ENCODE measurements around the gene ZNF324B. TPM values are rescaled to one million over a fixed set of nuclear protein-coding genes. Genes with fewer than 3 reads are reported as not detected.
"Not testable (repeated sequence)": the region's sequence is repeated elsewhere in the genome, so short reads cannot be mapped to it uniquely, and the experiment has no call there.

The ZNF324B gene
- total RNA-seq, 3 donors from 2014 or later = 10.7 to 13.3 (median 11.3) TPM

- H3K27me3 Mint-ChIP-seq (ENCODE audit: low read depth) = no peaks in the 10 kb centered on the region
- ATAC-seq = peak; percentile 99 to 100
- H3K4me1 Mint-ChIP-seq (ENCODE audit: low read depth) = peaks cover 28% of the 10 kb centered on the region
- peak within 1 kb of the TSS; percentile 94 for H3K4me3 Mint-ChIP-seq
- H3K9me3 Mint-ChIP-seq = peaks cover 35% of the 10 kb centered on the region
- peak; percentile 90 for DNase-seq
- H3K36me3 Mint-ChIP-seq (ENCODE audit: insufficient read depth) = peaks cover 42% of the 10 kb centered on the region
Observed at GRCh38 chr19:58439576-58440554, 11.6 kb upstream of the ZNF324B start, which contains the start of gene ZNF132. TSS of gene ZNF132 (minus strand) at chr19:58440153. CDS start at chr19:58439821, 332 bp downstream.

- no peak for ATAC-seq
- Mint-ChIP-seq H3K36me3 (ENCODE audit: insufficient read depth) (peaks cover 36% of the 10 kb centered on the region), H3K4me3 (peak overlapping the region; percentile 94), H3K9me3 (peaks cover 29% of the 10 kb centered on the region), H3K4me1 (ENCODE audit: low read depth) (peaks cover 28% of the 10 kb centered on the region), H3K27me3 (ENCODE audit: low read depth) (no peaks in the 10 kb centered on the region)
- no peak for DNase-seq
Observed at GRCh38 chr19:58440556-58440955, 10.9 kb upstream of the ZNF324B start.

GRCh38 chr19:58442986-58443385 is 8.4 kb upstream of the ZNF324B start:
- not testable (repeated sequence) for DNase-seq, ATAC-seq, H3K4me3 Mint-ChIP-seq
- peaks cover 14% of the 10 kb centered on the region for H3K27me3 Mint-ChIP-seq (ENCODE audit: low read depth)
- H3K4me1 Mint-ChIP-seq (ENCODE audit: low read depth) = peaks cover 28% of the 10 kb centered on the region
- H3K36me3 Mint-ChIP-seq (ENCODE audit: insufficient read depth) = peaks cover 12% of the 10 kb centered on the region
- peaks cover 24% of the 10 kb centered on the region for H3K9me3 Mint-ChIP-seq

- Mint-ChIP-seq H3K9me3 (peaks cover 11% of the 10 kb centered on the region), H3K27me3 (ENCODE audit: low read depth) (peaks cover 22% of the 10 kb centered on the region), H3K4me1 (ENCODE audit: low read depth) (peaks cover 19% of the 10 kb centered on the region)
- not testable (repeated sequence) for H3K36me3 Mint-ChIP-seq (ENCODE audit: insufficient read depth); DNase-seq; ATAC-seq; H3K4me3 Mint-ChIP-seq
Observed at GRCh38 chr19:58448860-58449259, 2.6 kb upstream of the ZNF324B start.

- Mint-ChIP-seq H3K9me3 (peaks cover 11% of the 10 kb centered on the region), H3K27me3 (ENCODE audit: low read depth) (peaks cover 22% of the 10 kb centered on the region), H3K4me1 (ENCODE audit: low read depth) (peaks cover 19% of the 10 kb centered on the region)
- H3K36me3 Mint-ChIP-seq (ENCODE audit: insufficient read depth); DNase-seq; H3K4me3 Mint-ChIP-seq; ATAC-seq: not testable (repeated sequence)
Observed at GRCh38 chr19:58449980-58450379, 1.4 kb upstream of the ZNF324B start.

GRCh38 chr19:58450856-58451357 is 515 bp upstream of the ZNF324B start:
- Mint-ChIP-seq H3K9me3 (peaks cover 11% of the 10 kb centered on the region), H3K27me3 (ENCODE audit: low read depth) (peaks cover 22% of the 10 kb centered on the region), H3K36me3 (ENCODE audit: insufficient read depth) (peaks cover 6% of the 10 kb centered on the region), H3K4me3 (peak overlapping the region; percentile 84), H3K4me1 (ENCODE audit: low read depth) (peaks cover 19% of the 10 kb centered on the region)
- DNase-seq = no peak
- peak in 1 of 2 donors; percentile 2 for ATAC-seq

GRCh38 chr19:58453743-58454142 is 2.3 kb downstream of the ZNF324B start:
- peaks cover 19% of the 10 kb centered on the region for H3K4me1 Mint-ChIP-seq (ENCODE audit: low read depth)
- DNase-seq (no peak), ATAC-seq (no peak)
- H3K9me3 Mint-ChIP-seq = peaks cover 5% of the 10 kb centered on the region
- H3K27me3 Mint-ChIP-seq (ENCODE audit: low read depth) = peaks cover 5% of the 10 kb centered on the region
- peak overlapping the region; percentile 60 for H3K4me3 Mint-ChIP-seq
- H3K36me3 Mint-ChIP-seq (ENCODE audit: insufficient read depth) = peaks cover 10% of the 10 kb centered on the region

GRCh38 chr19:58455306-58455705 is 3.9 kb downstream of the ZNF324B start:
- Mint-ChIP-seq H3K27me3 (ENCODE audit: low read depth) (peaks cover 2% of the 10 kb centered on the region), H3K9me3 (no peaks in the 10 kb centered on the region), H3K4me3 (no peak overlapping the region), H3K4me1 (ENCODE audit: low read depth) (peaks cover 18% of the 10 kb centered on the region), H3K36me3 (ENCODE audit: insufficient read depth) (peaks cover 10% of the 10 kb centered on the region)
- ATAC-seq = no peak
- no peak for DNase-seq

GRCh38 chr19:58456111-58456510 is 4.7 kb downstream of the ZNF324B start:
- H3K36me3 Mint-ChIP-seq (ENCODE audit: insufficient read depth) = peaks cover 10% of the 10 kb centered on the region
- H3K4me1 Mint-ChIP-seq (ENCODE audit: low read depth) = peaks cover 11% of the 10 kb centered on the region
- H3K4me3 Mint-ChIP-seq = no peak overlapping the region
- H3K9me3 Mint-ChIP-seq = no peaks in the 10 kb centered on the region
- ATAC-seq = no peak
- DNase-seq = no peak
- H3K27me3 Mint-ChIP-seq (ENCODE audit: low read depth) = peaks cover 2% of the 10 kb centered on the region

GRCh38 chr19:58460039-58460438 is 8.6 kb downstream of the ZNF324B start:
- ATAC-seq = no peak
- DNase-seq = no peak
- H3K4me1 Mint-ChIP-seq (ENCODE audit: low read depth) = no peaks in the 10 kb centered on the region
- H3K36me3 Mint-ChIP-seq (ENCODE audit: insufficient read depth) = peaks cover 6% of the 10 kb centered on the region
- no peaks in the 10 kb centered on the region for H3K27me3 Mint-ChIP-seq (ENCODE audit: low read depth)
- no peaks in the 10 kb centered on the region for H3K9me3 Mint-ChIP-seq
- H3K4me3 Mint-ChIP-seq = no peak overlapping the region

GRCh38 chr19:58466089-58466759 is 14.8 kb downstream of the ZNF324B start:
- H3K9me3 Mint-ChIP-seq = no peaks in the 10 kb centered on the region
- H3K4me3 Mint-ChIP-seq = peak overlapping the region; percentile 88
- DNase-seq (no peak), ATAC-seq (peak; percentile 2 to 11)
- peaks cover 17% of the 10 kb centered on the region for H3K4me1 Mint-ChIP-seq (ENCODE audit: low read depth)
- no peaks in the 10 kb centered on the region for H3K27me3 Mint-ChIP-seq (ENCODE audit: low read depth)
- peaks cover 3% of the 10 kb centered on the region for H3K36me3 Mint-ChIP-seq (ENCODE audit: insufficient read depth)

GRCh38 chr19:58466760-58467589 is 15.6 kb downstream of the ZNF324B start, which contains the start of gene ZNF324:
TSS of gene ZNF324 (plus strand) at chr19:58467080. CDS start at chr19:58469186, 2,106 bp downstream.
- no peaks in the 10 kb centered on the region for H3K9me3 Mint-ChIP-seq
- peaks cover 17% of the 10 kb centered on the region for H3K4me1 Mint-ChIP-seq (ENCODE audit: low read depth)
- DNase-seq = peak; percentile 96
- H3K4me3 Mint-ChIP-seq = peak within 1 kb of the TSS; percentile 88
- H3K27me3 Mint-ChIP-seq (ENCODE audit: low read depth) = no peaks in the 10 kb centered on the region
- peaks cover 3% of the 10 kb centered on the region for H3K36me3 Mint-ChIP-seq (ENCODE audit: insufficient read depth)
- peak; percentile 95 to 97 for ATAC-seq

- peak overlapping the region; percentile 88 for H3K4me3 Mint-ChIP-seq
- DNase-seq (no peak), ATAC-seq (no peak)
- H3K4me1 Mint-ChIP-seq (ENCODE audit: low read depth) = peaks cover 17% of the 10 kb centered on the region
- no peaks in the 10 kb centered on the region for H3K9me3 Mint-ChIP-seq
- peaks cover 9% of the 10 kb centered on the region for H3K36me3 Mint-ChIP-seq (ENCODE audit: insufficient read depth)
- H3K27me3 Mint-ChIP-seq (ENCODE audit: low read depth) = no peaks in the 10 kb centered on the region
Observed at GRCh38 chr19:58468216-58468839, 16.9 kb downstream of the ZNF324B start.
